Measurements from ENCODE around the gene FCN3. TPM values are rescaled to one million over a fixed set of nuclear protein-coding genes. Genes with fewer than 3 reads are reported as not detected.
"Not testable (repeated sequence)": the region's sequence is repeated elsewhere in the genome, so short reads cannot be mapped to it uniquely, and the experiment has no call there.

FCN3 gene
- total and polyA plus RNA-seq, 2 of the 4 experiments (the other 2 are of a cell fraction) = not detected

GRCh38 chr1:27408151-27408550 is 33.5 kb upstream of the FCN3 start:
- intact Hi-C loops (cut with micrococcal nuclease) = no loop called here
- 88% methylated on average over 3 of the region's 9 CpGs; no CpG with 5 or more reads in 1 of the 2 experiments for WGBS, 2 experiments (ENCODE audit: extremely low coverage in 2 of 2, insufficient read length in 1 of 2)
- in situ Hi-C loops (cut with MboI; ENCODE audit: low sequenced_read_pairs) = no loop called here

GRCh38 chr1:27406791-27407190 is 32.2 kb upstream of the FCN3 start:
- intact Hi-C loops (cut with micrococcal nuclease); H3K23ac ChIP-seq (ENCODE audit: low read depth, low read length); H3K18ac ChIP-seq (ENCODE audit: low read depth, low read length); H3K56ac ChIP-seq (ENCODE audit: extremely low read depth, insufficient read depth, low read length); DNase-seq; H4K20me1 ChIP-seq (ENCODE audit: insufficient read depth, low read length); H4K8ac ChIP-seq (ENCODE audit: low read depth in 2 of 2, low read length in 2 of 2); H3K4me2 ChIP-seq (ENCODE audit: low read depth, low read length); H2BK120ac ChIP-seq (ENCODE audit: low read depth, low read length); H3K9me1 ChIP-seq (ENCODE audit: insufficient read depth, low read length); H4K91ac ChIP-seq (ENCODE audit: insufficient read depth, low read depth, low read length); H2BK15ac ChIP-seq (ENCODE audit: low read depth, low read length); H3K4ac ChIP-seq (ENCODE audit: low read depth, low read length); ATAC-seq (ENCODE audit: low read depth); H3K4me3 ChIP-seq (ENCODE audit: insufficient read depth, low read depth, low read length); CTCF ChIA-PET; H2AK5ac ChIP-seq (ENCODE audit: low read depth, low read length); in situ Hi-C loops (cut with MboI; ENCODE audit: low sequenced_read_pairs); H2AK9ac ChIP-seq (replicated peaks; ENCODE audit: low read depth, low read length, poor library complexity); H3K9ac ChIP-seq (ENCODE audit: low read depth, low read length); dilution Hi-C loops (cut with HindIII; ENCODE audit: low sequenced_read_pairs, unreplicated experiment); BruUV-seq (replicated peaks); H2BK5ac ChIP-seq (ENCODE audit: low read depth, low read length, poor library complexity, severe bottlenecking); H3K14ac ChIP-seq (replicated peaks; ENCODE audit: low read depth, low read length); H2AFZ ChIP-seq (replicated peaks; ENCODE audit: low read length, poor library complexity); POLR2A ChIA-PET (ENCODE audit: unreplicated experiment); H2BK20ac ChIP-seq (ENCODE audit: low read depth, low read length); H4K5ac ChIP-seq (ENCODE audit: low read depth, low read length); H3K9me3 ChIP-seq (ENCODE audit: control insufficient read depth, insufficient read depth, low read length); H3K27ac ChIP-seq (ENCODE audit: insufficient read depth, low read length); H3K27me3 ChIP-seq (ENCODE audit: control insufficient read depth, insufficient read depth, low read length): not testable (repeated sequence)
- H3K36me3 ChIP-seq (ENCODE audit: control insufficient read depth, insufficient read depth, low read length) = peaks cover 37% of the 10 kb centered on the region
- WGBS, 2 experiments (ENCODE audit: extremely low coverage in 2 of 2, insufficient read length in 1 of 2) = 100% methylated on average over 1 of the region's 2 CpGs; no CpG with 5 or more reads in 1 of the 2 experiments
- H3K79me1 ChIP-seq (ENCODE audit: low read depth in 1 of 2, low read length in 2 of 2) = peaks cover 10 to 16% of the 10 kb centered on the region in 2 experiments; a peak in 3 of 4 replicates
- peaks cover 17% of the 10 kb centered on the region for H3K4me1 ChIP-seq (ENCODE audit: control insufficient read depth, insufficient read depth, low read length)

More at GRCh38 chr1:27408151-27408550, 33.5 kb upstream of the FCN3 start:
- Histone ChIP-seq H3K4me2 (ENCODE audit: low read depth, low read length) (no peak overlapping the region), H2AK9ac (replicated peaks; ENCODE audit: low read depth, low read length, poor library complexity) (no peak overlapping the region), H3K56ac (ENCODE audit: extremely low read depth, insufficient read depth, low read length) (no peak overlapping the region), H3K4me3 (ENCODE audit: insufficient read depth, low read depth, low read length) (no peak overlapping the region), H2BK20ac (ENCODE audit: low read depth, low read length) (no peak overlapping the region), H3K9me1 (ENCODE audit: insufficient read depth, low read length) (no peaks in the 10 kb centered on the region), H3K9ac (ENCODE audit: low read depth, low read length) (no peak overlapping the region), H2BK120ac (ENCODE audit: low read depth, low read length) (no peak overlapping the region), H4K5ac (ENCODE audit: low read depth, low read length) (no peak overlapping the region), H3K36me3 (ENCODE audit: control insufficient read depth, insufficient read depth, low read length) (peaks cover 48% of the 10 kb centered on the region), H3K4me1 (ENCODE audit: control insufficient read depth, insufficient read depth, low read length) (peaks cover 14% of the 10 kb centered on the region), H4K8ac (ENCODE audit: low read depth in 2 of 2, low read length in 2 of 2) (no peak overlapping the region), H3K79me1 (ENCODE audit: low read depth in 1 of 2, low read length in 2 of 2) (peaks cover 20 to 21% of the 10 kb centered on the region in 2 experiments), H2BK5ac (ENCODE audit: low read depth, low read length, poor library complexity, severe bottlenecking) (no peak overlapping the region), H3K18ac (ENCODE audit: low read depth, low read length) (no peak overlapping the region), H3K9me3 (ENCODE audit: control insufficient read depth, insufficient read depth, low read length) (no peaks in the 10 kb centered on the region), H3K23ac (ENCODE audit: low read depth, low read length) (no peak overlapping the region), H4K20me1 (ENCODE audit: insufficient read depth, low read length) (no peaks in the 10 kb centered on the region; the same call in 1 of the 2 replicates), H3K27me3 (ENCODE audit: control insufficient read depth, insufficient read depth, low read length) (no peaks in the 10 kb centered on the region), H4K91ac (ENCODE audit: insufficient read depth, low read depth, low read length) (no peak overlapping the region), H3K14ac (replicated peaks; ENCODE audit: low read depth, low read length) (no peak overlapping the region), H2AK5ac (ENCODE audit: low read depth, low read length) (no peak overlapping the region), H3K4ac (ENCODE audit: low read depth, low read length) (no peak overlapping the region; the same call in 1 of the 2 replicates), H3K27ac (ENCODE audit: insufficient read depth, low read length) (no peak overlapping the region), H2AFZ (replicated peaks; ENCODE audit: low read length, poor library complexity) (no peak overlapping the region), H2BK15ac (ENCODE audit: low read depth, low read length) (no peak overlapping the region)
- DNase-seq (no peak), ATAC-seq (ENCODE audit: low read depth) (no peak)
- TF ChIP-seq BHLHE40 (IDR thresholded peaks at IDR 0.05; ENCODE audit: low read depth, low read length) (no peak), USF2 (IDR thresholded peaks at IDR 0.05; ENCODE audit: low read depth, low read length) (no peak), MXI1 (IDR thresholded peaks at IDR 0.05; ENCODE audit: borderline replicate concordance, low read depth, low read length) (no peak), CHD1 (IDR thresholded peaks at IDR 0.05; ENCODE audit: low read depth, low read length) (no peak), FOS (IDR thresholded peaks at IDR 0.05; ENCODE audit: low read depth, low read length) (no peak), NFE2L2 (IDR thresholded peaks at IDR 0.05; ENCODE audit: low read depth, low read length) (no peak), MAFK (IDR thresholded peaks at IDR 0.05; ENCODE audit: low read depth, low read length) (no peak), RAD21 (IDR thresholded peaks at IDR 0.05; ENCODE audit: low read length) (no peak), RFX5 (IDR thresholded peaks at IDR 0.05; ENCODE audit: low read depth, low read length) (no peak), CEBPB (IDR thresholded peaks at IDR 0.05; ENCODE audit: low read depth, low read length) (no peak), RCOR1 (IDR thresholded peaks at IDR 0.05; ENCODE audit: insufficient replicate concordance, low read length) (no peak)
- POLR2A ChIA-PET (ENCODE audit: unreplicated experiment) = no interaction called here
- dilution Hi-C loops (cut with HindIII; ENCODE audit: low sequenced_read_pairs, unreplicated experiment) = no loop called here
- BruUV-seq (replicated peaks) = no TSS peak
- CTCF ChIA-PET = interaction anchor here (0.6 kb wide), 1 partner anchor 63 kb away, joined by 4 read pairs; no protein-coding TSS in a partner anchor
